GM12872 (cell line): ENCODE measurements around the gene HELZ.

Source experiments
- TF ChIP-seq, protein P1 (sequence below): IDR thresholded peaks from 3 replicates; pipeline ENCODE4 v1.5.1; 2011; ENCODE audit warnings: low read depth, mild to moderate bottlenecking, low read length, moderate library complexity; ENCODE audit not compliant: insufficient read depth

The HELZ gene

DNA sequence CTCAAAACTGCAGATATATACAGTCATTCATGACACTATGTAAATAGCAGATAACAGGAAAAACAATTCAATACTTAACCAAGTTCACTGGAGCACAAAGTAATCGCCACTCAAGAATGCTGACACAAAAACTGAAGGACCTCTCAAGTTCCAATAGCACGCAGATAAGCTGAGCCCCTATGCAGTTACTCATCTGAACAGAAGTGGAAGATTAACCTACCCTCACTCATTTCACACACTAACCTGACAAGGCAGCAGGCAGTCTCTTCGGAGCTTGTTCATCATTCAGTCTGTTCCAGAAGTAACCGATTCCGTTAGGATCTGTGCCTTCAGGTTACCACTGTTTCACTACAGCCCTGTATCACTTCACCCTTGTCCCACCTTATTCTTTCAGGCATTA is 6.0 kb downstream of the HELZ start:
- TF ChIP-seq, protein P1, sequence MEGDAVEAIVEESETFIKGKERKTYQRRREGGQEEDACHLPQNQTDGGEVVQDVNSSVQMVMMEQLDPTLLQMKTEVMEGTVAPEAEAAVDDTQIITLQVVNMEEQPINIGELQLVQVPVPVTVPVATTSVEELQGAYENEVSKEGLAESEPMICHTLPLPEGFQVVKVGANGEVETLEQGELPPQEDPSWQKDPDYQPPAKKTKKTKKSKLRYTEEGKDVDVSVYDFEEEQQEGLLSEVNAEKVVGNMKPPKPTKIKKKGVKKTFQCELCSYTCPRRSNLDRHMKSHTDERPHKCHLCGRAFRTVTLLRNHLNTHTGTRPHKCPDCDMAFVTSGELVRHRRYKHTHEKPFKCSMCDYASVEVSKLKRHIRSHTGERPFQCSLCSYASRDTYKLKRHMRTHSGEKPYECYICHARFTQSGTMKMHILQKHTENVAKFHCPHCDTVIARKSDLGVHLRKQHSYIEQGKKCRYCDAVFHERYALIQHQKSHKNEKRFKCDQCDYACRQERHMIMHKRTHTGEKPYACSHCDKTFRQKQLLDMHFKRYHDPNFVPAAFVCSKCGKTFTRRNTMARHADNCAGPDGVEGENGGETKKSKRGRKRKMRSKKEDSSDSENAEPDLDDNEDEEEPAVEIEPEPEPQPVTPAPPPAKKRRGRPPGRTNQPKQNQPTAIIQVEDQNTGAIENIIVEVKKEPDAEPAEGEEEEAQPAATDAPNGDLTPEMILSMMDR, result no peak

- TF ChIP-seq, protein P1, result no peak
Observed at GRCh38 chr17:67232441-67232840, 12.6 kb downstream of the HELZ start.

GRCh38 chr17:67229109-67229955 is 15.7 kb downstream of the HELZ start:
- TF ChIP-seq, protein P1, result no peak

GRCh38 chr17:67227488-67227887 is 17.5 kb downstream of the HELZ start:
- TF ChIP-seq, protein P1, result no peak

DNA sequence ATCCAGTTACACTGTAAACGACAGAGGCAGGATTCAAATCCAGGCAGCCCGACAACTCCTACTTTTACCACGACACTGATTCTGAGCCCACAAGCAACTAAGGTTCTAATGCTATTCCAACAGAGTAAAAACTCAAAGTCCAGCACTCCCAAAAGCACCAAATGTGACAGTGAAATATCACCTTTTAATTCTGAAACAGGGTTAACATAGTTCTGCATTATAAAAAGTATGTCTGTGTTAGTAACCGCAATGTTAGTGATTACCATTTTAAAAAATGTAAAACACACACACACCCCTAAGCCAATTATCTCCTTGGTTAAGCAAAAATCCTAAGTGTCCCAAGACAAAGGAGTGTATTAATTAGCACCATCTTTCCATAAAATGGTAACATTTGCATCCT is 19.7 kb downstream of the HELZ start:
- TF ChIP-seq, protein P1, result no peak

- TF ChIP-seq, protein P1, result no peak
Observed at GRCh38 chr17:67224736-67225135, 20.3 kb downstream of the HELZ start.

GRCh38 chr17:67223924-67224323 is 21.1 kb downstream of the HELZ start:
- TF ChIP-seq, protein P1, result no peak
